Measurements from ENCODE around the gene CAMK2B.

The CAMK2B gene

DNA sequence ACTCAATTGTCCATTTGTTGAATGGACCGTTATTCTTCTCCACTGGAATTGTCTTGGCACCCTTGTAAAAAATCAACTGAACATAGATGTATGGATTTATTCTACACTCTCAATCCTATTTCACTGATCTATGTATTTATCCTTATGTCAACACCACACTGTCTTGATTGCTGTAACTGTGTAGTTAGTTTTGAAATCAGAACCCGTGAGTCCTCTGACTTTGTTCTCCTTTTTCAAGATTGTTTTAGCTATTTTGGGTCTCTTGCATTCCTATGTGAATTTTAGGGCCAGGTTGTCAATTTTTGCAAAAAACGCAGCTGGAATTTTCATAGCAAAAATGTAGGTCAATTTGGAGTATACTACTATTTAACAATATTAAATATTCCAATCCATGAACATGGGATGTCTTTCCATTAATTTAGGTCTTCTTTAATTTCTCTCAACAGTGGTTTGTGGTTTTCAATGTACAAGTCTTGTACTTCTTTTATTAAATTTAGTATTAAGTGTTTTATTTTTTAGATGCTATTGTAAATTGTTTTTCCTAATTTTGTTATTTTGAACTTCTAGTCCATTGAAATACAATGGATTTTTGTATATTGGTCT lies 10.0 kb downstream of the CAMK2B start:
- TF ChIP-seq, protein P1, sequence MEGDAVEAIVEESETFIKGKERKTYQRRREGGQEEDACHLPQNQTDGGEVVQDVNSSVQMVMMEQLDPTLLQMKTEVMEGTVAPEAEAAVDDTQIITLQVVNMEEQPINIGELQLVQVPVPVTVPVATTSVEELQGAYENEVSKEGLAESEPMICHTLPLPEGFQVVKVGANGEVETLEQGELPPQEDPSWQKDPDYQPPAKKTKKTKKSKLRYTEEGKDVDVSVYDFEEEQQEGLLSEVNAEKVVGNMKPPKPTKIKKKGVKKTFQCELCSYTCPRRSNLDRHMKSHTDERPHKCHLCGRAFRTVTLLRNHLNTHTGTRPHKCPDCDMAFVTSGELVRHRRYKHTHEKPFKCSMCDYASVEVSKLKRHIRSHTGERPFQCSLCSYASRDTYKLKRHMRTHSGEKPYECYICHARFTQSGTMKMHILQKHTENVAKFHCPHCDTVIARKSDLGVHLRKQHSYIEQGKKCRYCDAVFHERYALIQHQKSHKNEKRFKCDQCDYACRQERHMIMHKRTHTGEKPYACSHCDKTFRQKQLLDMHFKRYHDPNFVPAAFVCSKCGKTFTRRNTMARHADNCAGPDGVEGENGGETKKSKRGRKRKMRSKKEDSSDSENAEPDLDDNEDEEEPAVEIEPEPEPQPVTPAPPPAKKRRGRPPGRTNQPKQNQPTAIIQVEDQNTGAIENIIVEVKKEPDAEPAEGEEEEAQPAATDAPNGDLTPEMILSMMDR (conservative IDR thresholded peaks at IDR 0.05), result no peak
- no peak for TF ChIP-seq ZFX (IDR thresholded peaks at IDR 0.05)

DNA sequence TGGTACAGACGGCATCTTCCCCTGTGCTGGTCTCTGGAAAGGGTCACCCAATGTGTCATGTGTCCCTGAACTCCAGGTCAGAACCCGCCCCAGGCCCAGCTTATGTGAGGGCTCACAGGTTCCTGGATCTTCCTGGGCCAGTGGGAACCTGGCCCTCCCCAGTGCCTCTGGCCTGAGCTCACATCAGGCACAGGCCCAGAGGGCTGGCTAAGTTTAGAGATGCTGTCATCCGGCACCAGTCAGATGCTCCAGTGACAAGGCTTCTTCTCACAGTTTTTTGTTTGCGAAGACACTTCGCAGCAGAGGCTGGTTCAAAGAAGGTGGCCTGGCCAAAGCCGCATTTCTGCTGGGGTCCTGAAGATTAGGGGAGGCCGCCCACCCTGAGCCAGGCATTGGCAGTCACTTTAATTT lies 11.8 kb downstream of the CAMK2B start:
- TF ChIP-seq, protein P1 (conservative IDR thresholded peaks at IDR 0.05), result no peak
- no peak for TF ChIP-seq ZFX (IDR thresholded peaks at IDR 0.05)

More for the DNA sequence above, 10.0 kb downstream of the CAMK2B start:
- H3K27ac ChIP-seq, result no peak overlapping the region

DNA sequence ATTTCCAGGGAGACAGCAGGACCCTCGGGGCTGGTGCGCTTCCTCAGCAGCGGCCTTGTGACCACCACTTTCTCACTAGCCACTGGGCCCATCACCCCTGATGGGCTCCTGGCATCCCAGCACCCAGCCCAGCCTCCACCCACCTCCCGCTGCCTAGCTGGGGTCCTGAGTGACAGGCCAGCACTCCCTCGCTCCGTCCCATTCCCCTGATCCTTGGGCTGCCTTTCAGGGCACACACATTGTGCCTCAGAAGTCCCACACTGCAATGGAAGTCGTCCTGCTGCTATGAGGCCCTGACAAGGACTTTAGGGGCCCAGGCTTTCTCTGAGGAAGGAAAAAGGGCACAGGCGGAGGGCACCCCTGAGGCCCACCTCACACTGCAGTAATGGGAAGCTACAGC lies 12.4 kb downstream of the CAMK2B start:
- TF ChIP-seq ZFX (IDR thresholded peaks at IDR 0.05), result no peak
- TF ChIP-seq, protein P1 (conservative IDR thresholded peaks at IDR 0.05), result no peak

More for the DNA sequence above, 11.8 kb downstream of the CAMK2B start:
- H3K27ac ChIP-seq, result no peak overlapping the region

DNA sequence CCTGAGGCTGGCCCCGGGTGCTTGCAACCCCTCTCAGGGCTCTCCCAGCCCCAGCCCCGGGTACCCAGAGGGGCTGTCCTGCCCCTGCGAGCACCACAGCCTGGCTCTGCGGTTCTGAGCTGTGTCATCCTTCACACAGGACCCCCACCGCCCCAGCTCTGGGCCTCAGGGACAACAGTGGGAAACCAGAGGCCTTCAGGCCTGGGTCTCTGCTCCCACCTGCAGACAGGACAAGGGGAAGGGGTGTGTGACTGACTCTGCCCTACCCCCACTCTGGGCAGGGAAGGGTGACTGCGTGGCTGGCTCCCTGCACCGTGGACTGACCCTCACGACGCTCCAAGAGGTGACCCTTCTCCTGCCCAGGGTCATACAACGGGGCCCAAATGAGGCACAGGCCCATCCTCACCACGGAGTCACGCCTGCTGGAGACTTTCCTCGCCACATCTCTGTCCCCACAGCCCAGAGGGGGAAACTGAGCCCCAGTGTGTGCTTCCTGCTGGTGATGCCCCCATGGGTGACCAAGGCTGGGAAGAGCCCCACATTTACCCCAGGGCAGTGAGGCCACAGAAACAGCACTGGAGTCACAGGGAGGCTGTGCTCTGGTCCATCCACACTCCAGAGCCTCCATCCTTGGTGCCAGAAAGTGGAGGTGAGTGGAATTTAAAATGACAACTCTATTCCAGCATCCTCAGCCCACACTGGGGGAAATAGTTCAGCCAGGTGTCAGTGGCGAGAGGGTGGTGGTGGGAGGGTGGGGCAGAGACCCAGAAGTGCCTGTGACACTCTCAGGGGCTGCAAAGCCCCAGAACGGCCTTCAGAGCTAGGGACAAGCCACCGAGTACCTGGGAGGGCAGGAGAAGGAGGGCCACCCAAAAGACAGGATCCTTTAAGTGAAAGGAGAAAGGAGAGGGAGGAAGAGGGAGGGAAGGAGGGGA lies 13.6 kb downstream of the CAMK2B start:
- TF ChIP-seq ZFX (IDR thresholded peaks at IDR 0.05), result no peak
- TF ChIP-seq, protein P1 (conservative IDR thresholded peaks at IDR 0.05), result no peak
- no peak overlapping the region for H3K27ac ChIP-seq

More for the DNA sequence above, 12.4 kb downstream of the CAMK2B start:
- no peak overlapping the region for H3K27ac ChIP-seq

DNA sequence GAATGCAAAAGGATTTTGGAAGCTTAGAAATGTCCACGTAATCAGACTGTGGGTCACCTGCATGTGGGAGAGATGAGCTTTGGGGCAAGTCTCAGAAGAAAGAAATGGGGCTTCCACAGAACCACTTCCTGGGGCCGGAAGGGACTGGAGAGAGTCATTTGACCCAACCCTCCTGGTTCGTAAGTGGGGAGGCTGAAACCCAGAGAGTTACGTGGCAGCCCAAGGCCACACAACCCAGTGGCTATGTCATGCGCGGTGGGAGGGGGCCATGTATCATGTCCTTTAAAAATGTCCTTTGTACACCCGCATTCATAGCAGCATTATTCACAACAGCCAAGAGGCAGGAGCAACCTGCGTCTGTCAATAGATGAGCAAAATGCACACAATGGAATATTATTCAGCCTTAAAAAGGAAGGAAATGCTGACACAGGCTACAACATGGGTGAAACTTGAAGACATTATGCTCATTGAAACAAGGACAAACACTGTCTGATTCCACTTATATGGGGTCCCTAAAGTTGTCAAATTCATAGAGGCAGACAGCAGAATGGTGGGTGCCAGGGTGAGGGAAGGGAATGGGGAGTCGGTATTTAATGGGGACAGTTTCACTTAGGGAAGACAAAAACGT lies 15.1 kb downstream of the CAMK2B start:
- H3K27ac ChIP-seq, result no peak overlapping the region
- TF ChIP-seq, protein P1 (conservative IDR thresholded peaks at IDR 0.05), result no peak
- TF ChIP-seq ZFX (IDR thresholded peaks at IDR 0.05), result no peak

DNA sequence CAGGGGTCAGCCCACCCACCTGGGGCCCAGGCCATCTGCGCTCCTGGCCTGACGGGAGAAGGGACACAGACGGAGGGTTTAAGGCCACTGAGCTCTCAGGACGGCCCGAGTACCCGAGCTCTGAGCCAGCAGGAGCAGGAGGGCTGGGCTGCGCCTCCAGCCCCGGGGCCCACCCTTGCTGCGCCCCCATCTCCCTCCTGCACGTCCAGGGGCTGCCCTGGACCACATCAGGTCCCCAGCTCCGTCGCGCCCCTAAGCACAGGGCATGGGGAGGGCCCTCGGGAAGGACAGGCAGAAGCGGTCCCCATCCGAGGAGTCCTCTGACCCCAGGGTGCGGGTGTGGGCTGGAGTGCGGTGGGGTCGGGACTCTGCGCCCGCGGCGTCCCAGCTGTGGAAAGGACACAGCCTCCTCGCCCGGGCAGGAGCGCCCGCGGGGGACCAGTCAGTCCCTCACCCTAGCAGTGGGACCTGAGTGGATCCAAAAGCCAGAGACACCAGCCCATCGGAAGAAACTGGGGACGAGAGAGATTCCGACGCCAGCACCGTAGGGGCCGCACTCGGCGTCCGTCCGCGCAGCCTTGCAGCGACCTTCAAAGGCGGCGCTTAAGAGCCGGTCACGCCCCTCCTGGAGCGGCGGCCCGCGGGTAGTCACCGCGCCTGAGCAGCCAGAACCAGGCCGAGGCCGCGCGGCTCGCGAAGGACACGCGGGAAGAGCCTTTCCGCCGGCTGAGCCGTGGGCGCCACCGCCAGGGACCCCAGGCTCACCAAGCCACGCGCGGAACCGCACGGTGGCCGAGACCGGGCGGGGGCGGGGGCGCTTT lies 15.9 kb downstream of the CAMK2B start:
- H3K27ac ChIP-seq, result no peak overlapping the region
- no peak for TF ChIP-seq ZFX (IDR thresholded peaks at IDR 0.05)
- TF ChIP-seq, protein P1 (conservative IDR thresholded peaks at IDR 0.05), result no peak
